Endothelial cell (in vitro differentiated cells): ENCODE data around the gene FBXO2. TPM values are rescaled to one million over a fixed set of nuclear protein-coding genes. Genes with fewer than 3 reads are reported as not detected.
A peak's percentile ranks its signal among the peaks of the same experiment; 100 is the strongest.

Experiments
- DNase-seq: peaks from one replicate; pipeline ENCODE4 v3.0.0; 2021; ENCODE audit warnings: low spot score
- H3K27ac Mint-ChIP-seq: one replicate; pipeline ENCODE4 v1.8.0; 2021; ENCODE audit warnings: mixed read lengths, inconsistent platforms; ENCODE audit not compliant: unreplicated experiment
- H3K27me3 Mint-ChIP-seq: one replicate; pipeline ENCODE4 v1.8.0; 2021; ENCODE audit warnings: mild to moderate bottlenecking, moderate library complexity, mixed read lengths, inconsistent platforms; ENCODE audit not compliant: unreplicated experiment
- H3K36me3 Mint-ChIP-seq: one replicate; pipeline ENCODE4 v1.8.0; 2021; ENCODE audit warnings: mild to moderate bottlenecking, low read depth, mixed read lengths, inconsistent platforms; ENCODE audit not compliant: unreplicated experiment
- H3K4me1 Mint-ChIP-seq: one replicate; pipeline ENCODE4 v1.8.0; 2021; ENCODE audit warnings: mild to moderate bottlenecking, mixed read lengths, inconsistent platforms; ENCODE audit not compliant: unreplicated experiment
- H3K4me3 Mint-ChIP-seq: one replicate; pipeline ENCODE4 v1.8.0; 2021; ENCODE audit warnings: mild to moderate bottlenecking, mixed read lengths, inconsistent platforms; ENCODE audit not compliant: unreplicated experiment
- H3K9me3 Mint-ChIP-seq: one replicate; pipeline ENCODE4 v1.8.0; 2021; ENCODE audit warnings: mixed read lengths, inconsistent platforms; ENCODE audit not compliant: unreplicated experiment
- total RNA-seq: library from RNA; stranded (reverse); fragmentation: NEBNext Ultra II Directional; extraction: Animal tissue kit (Norgen Biotek cat#: 25700); gene quantifications from one replicate; pipeline ENCODE4 v1.2.1, GENCODE V29; 2021; ENCODE audit not compliant: unreplicated experiment
- TF ChIP-seq, protein P1 (sequence below): fragments of 200-600 bp; sonication (generic); IDR thresholded peaks from one replicate; pipeline ENCODE4 v1.5.0; 2021; ENCODE audit warnings: antibody characterized with exemption; ENCODE audit not compliant: unreplicated experiment

Gene FBXO2
- total RNA-seq, 1 donor from 2014 or later, result 1.6 TPM

DNA sequence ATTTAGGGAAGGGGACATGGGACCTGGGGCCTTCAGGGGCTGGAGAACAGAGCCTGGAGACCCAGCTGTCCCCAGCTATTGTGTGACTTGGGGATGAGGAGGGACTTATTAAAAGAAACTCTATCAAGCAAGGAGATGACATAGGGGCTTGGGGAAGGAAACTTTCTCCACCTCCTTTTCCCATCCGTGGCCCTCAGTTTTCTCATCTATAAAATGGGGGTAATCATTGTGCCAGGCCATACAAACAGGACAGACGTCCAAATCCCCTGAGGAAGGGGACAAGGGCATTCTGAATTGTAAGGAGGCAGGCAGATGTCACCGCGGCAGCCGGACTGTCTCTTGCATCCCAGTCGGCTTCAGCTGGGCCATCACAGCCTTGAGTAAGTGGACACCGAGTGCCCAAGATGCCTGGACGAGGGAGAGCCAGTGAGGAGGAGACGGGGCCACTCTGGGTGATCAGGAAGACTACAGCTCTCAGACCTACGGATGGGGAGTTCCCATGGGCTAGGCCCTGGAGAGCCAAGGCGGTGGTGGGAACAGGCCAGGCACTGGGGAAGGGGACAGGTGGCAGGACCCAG lies 1.9 kb downstream of the FBXO2 start:
- H3K9me3 Mint-ChIP-seq, result no peaks in the 10 kb centered on the region
- DNase-seq, result no peak

DNA sequence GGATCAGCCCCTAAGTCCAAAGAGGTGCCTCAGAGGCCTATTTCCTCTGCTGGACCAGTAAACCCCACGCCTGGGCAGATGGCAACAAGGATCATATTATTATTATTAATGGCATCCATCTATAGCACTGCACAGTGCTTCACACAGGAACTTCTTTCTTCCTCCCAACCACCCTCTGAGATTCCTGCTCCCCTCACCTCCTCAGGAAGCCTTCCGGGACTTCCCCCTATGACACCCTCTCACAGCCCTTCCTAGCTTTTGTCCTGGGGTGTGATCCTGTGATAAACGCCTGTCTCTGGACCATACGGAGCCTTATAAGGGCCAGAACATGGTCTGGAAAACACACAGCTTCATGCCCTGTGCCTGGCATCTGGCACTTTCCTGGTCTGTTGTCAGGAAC lies 3.2 kb downstream of the FBXO2 start:
- H3K27me3 Mint-ChIP-seq, result peaks cover 19% of the 10 kb centered on the region
- H3K9me3 Mint-ChIP-seq, result no peaks in the 10 kb centered on the region
- peaks cover 2% of the 10 kb centered on the region for H3K4me1 Mint-ChIP-seq
- H3K4me3 Mint-ChIP-seq, result peak overlapping the region; percentile 77
- no peak for DNase-seq
- H3K27ac Mint-ChIP-seq, result peak overlapping the region; percentile 72
- peaks cover 4% of the 10 kb centered on the region for H3K36me3 Mint-ChIP-seq
- TF ChIP-seq, protein P1, sequence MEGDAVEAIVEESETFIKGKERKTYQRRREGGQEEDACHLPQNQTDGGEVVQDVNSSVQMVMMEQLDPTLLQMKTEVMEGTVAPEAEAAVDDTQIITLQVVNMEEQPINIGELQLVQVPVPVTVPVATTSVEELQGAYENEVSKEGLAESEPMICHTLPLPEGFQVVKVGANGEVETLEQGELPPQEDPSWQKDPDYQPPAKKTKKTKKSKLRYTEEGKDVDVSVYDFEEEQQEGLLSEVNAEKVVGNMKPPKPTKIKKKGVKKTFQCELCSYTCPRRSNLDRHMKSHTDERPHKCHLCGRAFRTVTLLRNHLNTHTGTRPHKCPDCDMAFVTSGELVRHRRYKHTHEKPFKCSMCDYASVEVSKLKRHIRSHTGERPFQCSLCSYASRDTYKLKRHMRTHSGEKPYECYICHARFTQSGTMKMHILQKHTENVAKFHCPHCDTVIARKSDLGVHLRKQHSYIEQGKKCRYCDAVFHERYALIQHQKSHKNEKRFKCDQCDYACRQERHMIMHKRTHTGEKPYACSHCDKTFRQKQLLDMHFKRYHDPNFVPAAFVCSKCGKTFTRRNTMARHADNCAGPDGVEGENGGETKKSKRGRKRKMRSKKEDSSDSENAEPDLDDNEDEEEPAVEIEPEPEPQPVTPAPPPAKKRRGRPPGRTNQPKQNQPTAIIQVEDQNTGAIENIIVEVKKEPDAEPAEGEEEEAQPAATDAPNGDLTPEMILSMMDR, result no peak

More for the DNA sequence above, 1.9 kb downstream of the FBXO2 start:
- Mint-ChIP-seq H3K4me1 (peaks cover 2% of the 10 kb centered on the region), H3K27ac (no peak overlapping the region), H3K36me3 (peaks cover 4% of the 10 kb centered on the region), H3K4me3 (no peak overlapping the region), H3K27me3 (peaks cover 19% of the 10 kb centered on the region)
- TF ChIP-seq, protein P1, result no peak

DNA sequence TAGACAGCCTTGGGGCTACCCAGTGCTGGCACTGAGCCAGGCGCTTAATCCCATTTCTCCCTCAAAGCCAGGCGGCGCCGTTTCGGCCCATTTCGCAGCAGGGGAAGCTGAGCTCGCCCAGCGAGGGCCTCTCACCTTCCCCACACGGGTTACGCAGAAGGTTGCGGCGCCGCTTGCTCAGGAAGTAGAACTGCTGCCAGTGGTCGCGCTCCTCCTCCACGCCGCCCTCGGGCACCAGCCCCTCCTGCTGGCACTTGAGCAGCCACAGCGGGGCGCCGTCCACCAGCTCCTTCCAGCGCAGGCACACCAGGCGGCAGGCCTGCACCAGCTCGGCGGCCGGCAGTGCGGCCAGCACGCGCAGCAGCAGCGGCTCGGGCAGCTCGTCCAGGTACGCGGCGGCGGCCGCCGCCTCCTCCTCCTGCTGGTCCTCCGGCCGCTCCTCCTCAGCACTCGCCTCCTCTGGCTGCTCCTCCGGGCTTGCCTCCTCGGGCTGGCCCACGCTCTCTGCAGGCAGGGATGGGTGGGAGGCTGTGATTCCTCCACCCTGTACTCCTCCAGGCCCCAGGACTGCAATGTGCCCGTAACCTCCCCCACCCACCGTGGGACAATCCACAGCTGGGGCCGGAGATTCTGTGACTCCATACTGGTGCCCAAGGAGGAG lies 3.8 kb downstream of the FBXO2 start:
- Mint-ChIP-seq H3K27me3 (peaks cover 19% of the 10 kb centered on the region), H3K27ac (no peak overlapping the region), H3K9me3 (no peaks in the 10 kb centered on the region), H3K36me3 (peaks cover 4% of the 10 kb centered on the region), H3K4me3 (no peak overlapping the region), H3K4me1 (peaks cover 2% of the 10 kb centered on the region)
- TF ChIP-seq, protein P1, result no peak
- DNase-seq, result peak; percentile 85

DNA sequence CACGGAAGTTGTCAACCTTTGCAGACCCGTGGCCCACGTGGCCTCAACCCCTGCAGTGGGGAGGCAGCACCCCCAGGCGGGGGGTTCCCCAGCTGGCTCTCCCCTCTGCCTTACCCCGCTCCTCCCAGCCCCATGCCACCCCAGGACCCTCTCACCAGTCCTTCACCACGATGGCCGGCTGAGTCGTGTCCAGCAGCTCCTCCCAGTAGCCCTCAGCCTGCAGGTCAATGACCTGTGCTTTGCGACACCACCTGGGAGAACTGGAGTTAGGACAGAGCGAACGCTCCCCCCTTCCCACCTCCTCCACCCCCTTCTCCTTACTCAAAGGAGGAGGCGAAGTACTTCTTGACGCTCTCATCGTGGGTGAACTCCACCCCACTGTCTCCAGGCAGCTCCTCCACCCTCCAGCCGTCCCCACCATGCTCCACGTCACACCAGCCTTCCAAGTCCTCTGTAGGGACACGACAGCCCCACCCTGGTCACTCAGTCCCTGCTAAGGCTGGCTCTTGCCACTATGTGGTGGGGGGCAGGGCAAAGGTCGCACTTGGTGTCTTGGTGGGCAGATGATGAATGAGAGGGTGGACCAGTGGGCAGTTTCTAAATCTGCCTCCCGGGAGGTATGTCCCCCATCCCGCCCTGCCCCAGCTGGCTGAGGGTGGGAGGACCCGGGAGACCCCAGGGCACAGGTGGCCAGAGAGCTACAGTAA lies 4.5 kb downstream of the FBXO2 start:
- H3K4me1 Mint-ChIP-seq, result peaks cover 2% of the 10 kb centered on the region
- no peaks in the 10 kb centered on the region for H3K9me3 Mint-ChIP-seq
- no peak overlapping the region for H3K4me3 Mint-ChIP-seq
- TF ChIP-seq, protein P1, result no peak
- peaks cover 4% of the 10 kb centered on the region for H3K36me3 Mint-ChIP-seq
- H3K27me3 Mint-ChIP-seq, result peaks cover 16% of the 10 kb centered on the region
- no peak overlapping the region for H3K27ac Mint-ChIP-seq
- DNase-seq, result no peak

DNA sequence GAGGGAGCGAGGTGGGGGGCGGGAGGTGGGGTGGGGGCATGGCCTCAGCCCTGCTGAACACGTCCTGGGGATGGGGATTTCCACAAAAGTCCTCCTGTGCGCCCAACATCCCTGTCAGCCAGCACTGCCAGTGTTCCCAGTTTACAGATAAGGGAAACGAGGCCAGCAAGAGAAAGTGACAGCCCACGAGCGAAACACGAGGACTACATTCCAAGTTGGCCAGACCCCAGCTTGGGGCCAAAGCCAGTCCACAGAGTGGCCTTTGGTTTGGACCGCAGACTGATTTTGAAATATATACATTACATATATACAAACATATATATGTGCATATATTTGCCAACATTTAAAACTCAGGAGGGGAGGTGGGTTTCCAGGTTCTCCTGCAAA lies 5.0 kb downstream of the FBXO2 start:
- DNase-seq, result no peak
- no peaks in the 10 kb centered on the region for H3K9me3 Mint-ChIP-seq
- H3K4me1 Mint-ChIP-seq, result peaks cover 2% of the 10 kb centered on the region
- no peak overlapping the region for H3K4me3 Mint-ChIP-seq
- TF ChIP-seq, protein P1, result no peak
- peaks cover 4% of the 10 kb centered on the region for H3K36me3 Mint-ChIP-seq
- no peak overlapping the region for H3K27ac Mint-ChIP-seq
- peaks cover 16% of the 10 kb centered on the region for H3K27me3 Mint-ChIP-seq
